ENCODE measurements around the gene PITPNM3. TPM values are rescaled to one million over a fixed set of nuclear protein-coding genes. Genes with fewer than 3 reads are reported as not detected.
A peak's percentile ranks its signal among the peaks of the same experiment; 100 is the strongest.

The PITPNM3 gene
- total and polyA plus RNA-seq, 3 experiments from 2014 or later: 0.40 to 0.50 TPM; not detected in 1

DNA sequence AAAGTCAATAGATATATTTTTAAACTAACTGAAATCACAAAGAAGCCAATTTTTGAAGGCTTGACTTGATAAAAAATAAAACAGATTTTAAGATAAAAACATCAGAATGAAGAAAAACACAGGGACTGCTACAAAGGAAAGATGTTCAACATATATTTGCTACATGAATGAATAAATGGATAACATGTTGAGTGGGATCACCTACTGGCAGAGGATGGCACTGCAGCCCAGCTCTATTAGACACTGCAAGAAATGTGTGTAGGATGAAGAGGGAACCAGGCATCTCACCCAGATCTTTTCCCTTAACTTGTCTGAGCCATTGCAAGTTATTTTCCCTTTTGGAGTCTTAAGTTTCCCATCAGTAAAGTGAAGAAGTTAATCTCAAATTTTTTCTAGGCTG is 125.6 kb downstream of the PITPNM3 start:
- Histone ChIP-seq H3K27me3 (ENCODE audit: insufficient read depth, low read length, poor library complexity, severe bottlenecking) (no peaks in the 10 kb centered on the region), H3K4me3 (ENCODE audit: low read length) (no peak overlapping the region), H3K9me3 (ENCODE audit: low read length) (no peaks in the 10 kb centered on the region), H3K36me3 (ENCODE audit: insufficient read depth, low read length) (no peaks in the 10 kb centered on the region), H3K4me1 (ENCODE audit: insufficient read depth, low read length) (peaks cover 16% of the 10 kb centered on the region), H3K27ac (ENCODE audit: low read depth, low read length) (no peak overlapping the region)
- Mint-ChIP-seq H3K36me3 (peaks cover 0 to 15% (median 0%) of the 10 kb centered on the region in 3 donors), H3K4me3 (no peak overlapping the region), H3K4me1 (peaks cover 8 to 16% (median 11%) of the 10 kb centered on the region in 3 donors), H3K27me3 (peaks cover 3 to 4% of the 10 kb centered on the region in 2 donors), H3K27ac (no peak overlapping the region), H3K9me3 (peaks cover 5 to 17% (median 13%) of the 10 kb centered on the region in 5 donors)
- no peak for DNase-seq
- ChIA-PET POLR2A (no interaction called here), CTCF (interaction anchor here (0.8 to 2.2 kb wide), 2 partner anchors 838 to 839 kb away, joined by 3 to 5 read pairs; no protein-coding TSS in a partner anchor)

DNA sequence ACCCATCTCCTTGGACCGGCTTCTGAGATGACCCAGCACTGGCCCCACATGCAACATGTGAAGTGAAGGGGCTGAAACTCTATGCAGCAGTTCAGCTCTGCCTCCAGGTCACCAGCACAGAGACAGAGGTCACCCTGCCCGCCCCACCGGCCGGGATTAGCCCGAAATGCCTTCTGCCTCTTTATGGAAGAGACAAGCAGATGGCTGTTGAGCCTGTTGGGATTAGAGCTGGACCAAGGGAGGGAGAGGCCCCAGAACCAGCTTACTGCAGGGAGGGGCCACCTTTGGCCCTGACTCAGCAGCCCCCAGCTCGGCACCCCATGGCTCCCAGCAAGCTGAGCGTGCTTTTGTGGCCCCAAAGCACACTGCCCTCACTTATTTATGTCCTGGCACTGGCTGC is 127.1 kb downstream of the PITPNM3 start:
- Histone ChIP-seq H3K27ac (ENCODE audit: low read depth, low read length) (no peak overlapping the region), H3K9me3 (ENCODE audit: low read length) (no peaks in the 10 kb centered on the region), H3K4me1 (ENCODE audit: insufficient read depth, low read length) (peaks cover 16% of the 10 kb centered on the region), H3K4me3 (ENCODE audit: low read length) (no peak overlapping the region), H3K27me3 (ENCODE audit: insufficient read depth, low read length, poor library complexity, severe bottlenecking) (no peaks in the 10 kb centered on the region), H3K36me3 (ENCODE audit: insufficient read depth, low read length) (no peaks in the 10 kb centered on the region)
- ChIA-PET CTCF (no interaction called here), POLR2A (no interaction called here)
- Mint-ChIP-seq H3K36me3 (peaks cover 0 to 15% (median 0%) of the 10 kb centered on the region in 3 donors), H3K9me3 (peaks cover 5 to 17% (median 13%) of the 10 kb centered on the region in 5 donors), H3K27ac (peak overlapping the region in 1 of 8 donors; percentile 29), H3K4me3 (no peak overlapping the region), H3K27me3 (peaks cover 3 to 4% of the 10 kb centered on the region in 2 donors), H3K4me1 (peaks cover 8 to 16% (median 11%) of the 10 kb centered on the region in 3 donors)
- no peak for DNase-seq

DNA sequence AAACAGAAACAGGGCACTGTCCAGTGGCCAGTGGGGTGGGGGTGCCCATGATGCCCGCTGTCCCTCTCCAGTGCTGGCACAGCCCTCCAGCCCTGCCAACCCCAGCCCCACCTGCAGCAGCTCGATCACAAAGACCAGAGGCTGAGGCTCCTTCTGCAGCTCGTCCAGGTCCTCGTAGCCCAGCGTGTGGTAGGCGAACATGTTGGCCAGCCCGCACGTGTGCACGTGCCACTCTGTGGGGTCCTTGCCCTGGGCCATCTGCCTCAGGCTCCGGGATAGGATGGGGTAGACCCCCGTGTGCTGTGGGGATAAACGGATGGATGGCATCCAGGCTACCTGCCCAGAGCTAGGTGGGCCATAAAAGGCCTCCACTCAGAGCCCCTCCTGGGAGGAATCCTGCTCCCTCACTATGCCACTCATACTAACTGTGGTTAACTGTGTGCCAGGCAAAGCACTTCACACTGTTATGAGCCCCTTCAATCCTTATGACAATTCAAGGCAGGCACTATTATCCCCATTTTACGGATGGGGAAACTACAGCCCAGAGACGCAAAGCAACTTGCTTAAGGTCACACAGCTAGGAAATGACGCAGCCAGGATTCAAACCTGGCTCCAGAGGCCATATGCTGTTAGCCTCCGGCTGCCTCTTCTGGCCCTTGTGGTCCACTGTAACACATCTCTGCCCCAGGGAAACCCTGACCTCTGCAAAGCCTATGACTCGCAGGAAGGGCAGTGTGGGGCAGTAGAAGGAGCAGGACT is 128.0 kb downstream of the PITPNM3 start:
- H3K27me3 ChIP-seq (ENCODE audit: insufficient read depth, low read length, poor library complexity, severe bottlenecking): no peaks in the 10 kb centered on the region
- peaks cover 16% of the 10 kb centered on the region for H3K4me1 ChIP-seq (ENCODE audit: insufficient read depth, low read length)
- Mint-ChIP-seq H3K36me3 (peaks cover 0 to 15% (median 0%) of the 10 kb centered on the region in 3 donors), H3K4me3 (peak overlapping the region in 1 of 7 donors; percentile 73), H3K9me3 (peaks cover 5 to 17% (median 13%) of the 10 kb centered on the region in 5 donors), H3K27me3 (peaks cover 3 to 12% of the 10 kb centered on the region in 2 donors), H3K4me1 (peaks cover 8 to 16% (median 11%) of the 10 kb centered on the region in 3 donors), H3K27ac (no peak overlapping the region)
- H3K4me3 ChIP-seq (ENCODE audit: low read length): no peak overlapping the region
- ChIA-PET POLR2A (no interaction called here), CTCF (no interaction called here)
- no peak for DNase-seq
- H3K9me3 ChIP-seq (ENCODE audit: low read length): no peaks in the 10 kb centered on the region
- no peaks in the 10 kb centered on the region for H3K36me3 ChIP-seq (ENCODE audit: insufficient read depth, low read length)
- H3K27ac ChIP-seq (ENCODE audit: low read depth, low read length): no peak overlapping the region

DNA sequence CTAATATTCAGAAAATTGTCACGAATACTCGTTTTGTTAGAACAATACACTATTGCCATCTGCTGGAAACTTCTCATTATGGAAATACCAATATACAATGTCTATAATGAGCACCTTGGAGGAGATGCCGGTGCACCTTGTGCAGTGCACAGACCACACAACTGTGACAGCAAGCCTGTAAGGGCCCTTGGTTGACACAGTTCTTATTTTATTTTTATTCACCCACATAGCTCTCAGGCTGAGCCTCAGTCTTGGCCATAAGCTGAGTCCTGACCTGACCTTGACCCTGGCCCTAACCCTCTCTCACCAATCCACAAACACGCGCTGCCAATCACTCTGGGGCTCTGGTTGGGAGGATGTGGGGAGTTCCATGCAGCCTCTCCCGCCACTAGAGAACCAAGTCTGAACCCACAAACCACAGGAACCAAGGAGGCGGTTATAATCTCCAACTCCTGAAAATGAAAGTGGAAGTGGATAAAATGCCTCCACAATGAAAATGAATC is 129.0 kb downstream of the PITPNM3 start:
- H3K27ac Mint-ChIP-seq: peak overlapping the region in 6 of 8 donors; percentile 1 to 73 (median 38)
- Histone ChIP-seq H3K27me3 (ENCODE audit: insufficient read depth, low read length, poor library complexity, severe bottlenecking) (no peaks in the 10 kb centered on the region), H3K36me3 (ENCODE audit: insufficient read depth, low read length) (no peaks in the 10 kb centered on the region), H3K27ac (ENCODE audit: low read depth, low read length) (no peak overlapping the region), H3K4me3 (ENCODE audit: low read length) (no peak overlapping the region), H3K9me3 (ENCODE audit: low read length) (no peaks in the 10 kb centered on the region), H3K4me1 (ENCODE audit: insufficient read depth, low read length) (peaks cover 16% of the 10 kb centered on the region)
- peaks cover 2 to 16% of the 10 kb centered on the region in 2 donors for H3K27me3 Mint-ChIP-seq
- peak overlapping the region in 6 of 7 donors; percentile 33 to 70 (median 54) for H3K4me3 Mint-ChIP-seq
- peak in 3 of 5 donors; percentile 38 to 52 (median 46) for DNase-seq
- peaks cover 0 to 15% (median 0%) of the 10 kb centered on the region in 3 donors for H3K36me3 Mint-ChIP-seq
- peaks cover 8 to 16% (median 11%) of the 10 kb centered on the region in 3 donors for H3K4me1 Mint-ChIP-seq
- ChIA-PET CTCF (no interaction called here), POLR2A (no interaction called here)
- H3K9me3 Mint-ChIP-seq: peaks cover 5 to 17% (median 13%) of the 10 kb centered on the region in 5 donors

DNA sequence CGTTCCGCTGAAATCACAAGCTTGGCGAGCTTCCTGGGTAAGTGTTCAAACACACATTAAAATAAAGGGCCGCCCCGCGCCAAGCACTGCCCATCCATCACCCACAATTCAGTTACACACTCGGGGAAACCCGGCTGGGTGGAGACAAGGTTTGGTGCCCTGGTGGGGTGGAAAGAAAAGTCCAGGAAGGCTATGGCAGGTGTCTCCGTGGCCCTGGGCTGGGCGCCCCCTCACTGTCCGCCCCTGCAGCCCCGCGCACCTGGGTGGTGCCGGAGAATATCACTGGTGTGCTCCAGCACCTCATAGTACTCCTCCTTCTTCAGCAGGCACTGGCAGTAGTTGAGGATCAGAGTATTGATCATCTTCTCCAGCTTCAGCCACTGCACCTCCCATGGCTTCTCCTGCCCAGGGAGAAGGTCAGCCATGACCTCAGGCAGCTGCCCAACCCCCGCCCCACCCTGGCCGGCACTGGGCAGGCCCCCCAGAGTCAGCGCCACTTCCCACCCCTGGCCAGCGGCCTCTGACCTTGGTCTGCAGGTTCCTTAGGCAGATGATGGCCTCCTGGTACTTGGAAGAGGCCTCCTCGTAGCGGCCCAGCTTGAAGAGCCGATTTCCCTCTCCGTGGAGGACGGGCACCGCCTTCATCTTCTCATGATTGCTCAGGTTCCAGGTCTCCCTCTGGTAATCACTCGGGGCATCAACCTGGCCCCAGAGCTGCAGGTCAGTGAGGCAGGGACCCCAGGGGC is 129.8 kb downstream of the PITPNM3 start:
- H3K27ac ChIP-seq (ENCODE audit: low read depth, low read length): no peak overlapping the region
- Mint-ChIP-seq H3K9me3 (peaks cover 5 to 13% (median 12%) of the 10 kb centered on the region in 5 donors), H3K27me3 (peaks cover 2 to 21% of the 10 kb centered on the region in 2 donors), H3K4me1 (peaks cover 10 to 21% (median 11%) of the 10 kb centered on the region in 3 donors), H3K4me3 (no peak overlapping the region), H3K36me3 (peaks cover 0 to 13% (median 0%) of the 10 kb centered on the region in 3 donors), H3K27ac (no peak overlapping the region)
- H3K27me3 ChIP-seq (ENCODE audit: insufficient read depth, low read length, poor library complexity, severe bottlenecking): no peaks in the 10 kb centered on the region
- H3K4me3 ChIP-seq (ENCODE audit: low read length): no peak overlapping the region
- peaks cover 20% of the 10 kb centered on the region for H3K4me1 ChIP-seq (ENCODE audit: insufficient read depth, low read length)
- H3K9me3 ChIP-seq (ENCODE audit: low read length): no peaks in the 10 kb centered on the region
- no peak for DNase-seq
- POLR2A ChIA-PET: no interaction called here
- no peaks in the 10 kb centered on the region for H3K36me3 ChIP-seq (ENCODE audit: insufficient read depth, low read length)
- CTCF ChIA-PET: no interaction called here

DNA sequence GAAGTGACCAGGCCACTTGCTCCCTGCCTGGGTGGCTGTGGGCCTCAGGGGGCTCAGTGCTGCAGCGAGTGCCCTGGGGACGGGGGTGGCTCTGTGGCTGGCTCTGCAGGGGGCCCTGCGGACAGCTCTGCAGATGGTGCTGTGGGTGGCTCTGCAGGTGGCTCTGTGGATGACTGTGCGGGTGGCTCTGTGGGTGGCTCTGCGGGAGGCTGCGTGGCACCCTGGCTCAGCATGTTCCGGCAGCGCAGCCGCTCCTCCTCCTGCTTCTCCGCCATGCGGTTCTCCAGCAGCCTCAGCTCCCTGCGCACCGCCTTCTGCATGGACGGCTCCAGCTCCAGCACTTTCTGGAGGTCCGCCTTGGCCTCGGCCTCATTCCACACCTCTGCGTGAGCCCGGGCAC is 130.9 kb downstream of the PITPNM3 start:
- peaks cover 0 to 5% (median 0%) of the 10 kb centered on the region in 3 donors for H3K36me3 Mint-ChIP-seq
- Histone ChIP-seq H3K27ac (ENCODE audit: low read depth, low read length) (no peak overlapping the region), H3K9me3 (ENCODE audit: low read length) (no peaks in the 10 kb centered on the region), H3K27me3 (ENCODE audit: insufficient read depth, low read length, poor library complexity, severe bottlenecking) (no peaks in the 10 kb centered on the region), H3K4me3 (ENCODE audit: low read length) (no peak overlapping the region), H3K4me1 (ENCODE audit: insufficient read depth, low read length) (peaks cover 20% of the 10 kb centered on the region), H3K36me3 (ENCODE audit: insufficient read depth, low read length) (no peaks in the 10 kb centered on the region)
- ChIA-PET CTCF (interaction anchor here (4.0 kb wide), 1 partner anchor 833 kb away, joined by 17 read pairs; no protein-coding TSS in a partner anchor), POLR2A (interaction anchor here (1.1 kb wide), 1 partner anchor 1437 kb away, joined by 6 read pairs; no protein-coding TSS in a partner anchor)
- H3K4me1 Mint-ChIP-seq: peaks cover 10 to 21% (median 11%) of the 10 kb centered on the region in 3 donors
- no peak for DNase-seq
- H3K9me3 Mint-ChIP-seq: peaks cover 0 to 5% (median 4%) of the 10 kb centered on the region in 5 donors
- no peak overlapping the region for H3K4me3 Mint-ChIP-seq
- peaks cover 3 to 22% of the 10 kb centered on the region in 2 donors for H3K27me3 Mint-ChIP-seq
- H3K27ac Mint-ChIP-seq: no peak overlapping the region

DNA sequence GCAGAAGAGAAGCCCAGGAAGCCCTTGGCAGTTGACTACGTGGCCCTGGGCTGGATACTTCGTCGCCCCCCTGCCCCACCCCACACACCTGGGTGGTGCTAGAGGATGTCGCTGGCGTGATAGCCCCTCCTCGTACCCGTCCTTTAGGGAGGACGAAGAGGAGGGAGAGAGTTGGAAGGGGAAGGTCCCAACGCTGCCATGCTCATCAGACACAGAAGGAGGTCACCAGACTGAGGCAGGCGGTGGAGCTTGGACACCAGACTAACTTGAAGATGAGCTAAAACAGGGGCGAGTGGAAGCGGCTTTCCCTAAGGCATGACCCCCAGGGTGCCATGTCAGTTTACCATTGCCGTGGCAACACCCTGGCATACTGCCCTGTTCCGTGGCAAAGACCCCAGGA is 132.4 kb downstream of the PITPNM3 start:
- Mint-ChIP-seq H3K4me1 (peaks cover 10 to 21% (median 11%) of the 10 kb centered on the region in 3 donors), H3K36me3 (no peaks in the 10 kb centered on the region), H3K4me3 (no peak overlapping the region), H3K9me3 (no peaks in the 10 kb centered on the region), H3K27ac (peak overlapping the region in 2 of 8 donors; percentile 76 to 90), H3K27me3 (peaks cover 2 to 29% of the 10 kb centered on the region in 2 donors)
- DNase-seq: no peak
- POLR2A ChIA-PET: no interaction called here
- Histone ChIP-seq H3K4me1 (ENCODE audit: insufficient read depth, low read length) (peaks cover 20% of the 10 kb centered on the region), H3K36me3 (ENCODE audit: insufficient read depth, low read length) (no peaks in the 10 kb centered on the region), H3K4me3 (ENCODE audit: low read length) (no peak overlapping the region), H3K9me3 (ENCODE audit: low read length) (no peaks in the 10 kb centered on the region), H3K27me3 (ENCODE audit: insufficient read depth, low read length, poor library complexity, severe bottlenecking) (no peaks in the 10 kb centered on the region), H3K27ac (ENCODE audit: low read depth, low read length) (no peak overlapping the region)
- CTCF ChIA-PET: interaction anchor here (1.0 to 4.0 kb wide), 3 partner anchors 11 to 836 kb away, joined by 3 to 17 read pairs (median 5); partner anchors contain the start of gene AIPL1
